Breast epithelium (tissue), 3 donors: ENCODE measurements around the gene PIGX.

Experiments
- CTCF ChIP-seq, 3 donors: fragments of 450-650 bp; IDR thresholded peaks; one replicate each; pipeline ENCODE4 v1.5.1; 2016 to 2017; ENCODE audit warnings: antibody characterized with exemption in 3 of 3, mild to moderate bottlenecking in 3 of 3, moderate library complexity in 3 of 3
- POLR2A ChIP-seq: fragments of 450-650 bp; IDR thresholded peaks from one replicate; pipeline ENCODE4 v1.6.1; 2016; ENCODE audit warnings: antibody characterized with exemption, mild to moderate bottlenecking, moderate library complexity
- POLR2AphosphoS5 ChIP-seq, 3 donors: sonication (generic); formaldehyde crosslinking; IDR thresholded peaks; one replicate each; pipeline ENCODE4 v1.6.1; 2017; ENCODE audit warnings: antibody characterized with exemption in 3 of 3

DNA sequence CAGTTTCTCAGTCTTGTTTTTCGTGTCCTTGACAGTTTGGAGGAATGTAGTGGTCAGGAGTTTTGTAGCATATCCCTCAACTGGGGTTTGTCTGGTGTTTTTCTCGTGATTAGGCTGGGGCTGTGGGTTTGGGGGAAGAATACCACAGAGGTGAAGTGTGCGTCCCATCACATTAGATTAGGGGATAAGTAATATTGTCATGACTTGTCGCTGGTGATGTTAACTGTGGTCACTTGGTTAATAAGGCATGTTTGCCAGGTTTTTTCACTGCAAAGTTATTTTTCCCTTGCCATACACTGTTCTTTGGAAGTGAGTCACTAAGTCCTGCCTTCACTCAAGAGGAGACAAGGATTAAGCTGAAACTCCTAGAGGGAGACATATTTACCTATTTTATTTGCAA is 66.6 kb downstream of the PIGX start:
- TF ChIP-seq POLR2A (no peak), CTCF (IDR thresholded peaks at IDR 0.05) (no peak), POLR2AphosphoS5 (IDR thresholded peaks at IDR 0.05) (no peak)
